PC-3 (cell line): ENCODE results near the gene DNAH17.

ENCODE experiments used
- EZH2 ChIP-seq: fragments of 300-600 bp; sonication (generic); IDR thresholded peaks from one replicate; pipeline ENCODE4 v1.6.1; 2017; ENCODE audit warnings: antibody characterized with exemption, mild to moderate bottlenecking, low read length; ENCODE audit not compliant: unreplicated experiment
- TF ChIP-seq, protein P1 (sequence below): fragments of 300-600 bp; sonication (generic); conservative IDR thresholded peaks from 2 replicates; pipeline ENCODE4 v1.5.1; 2017; ENCODE audit warnings: antibody characterized with exemption, low read depth, mild to moderate bottlenecking, low read length

DNA sequence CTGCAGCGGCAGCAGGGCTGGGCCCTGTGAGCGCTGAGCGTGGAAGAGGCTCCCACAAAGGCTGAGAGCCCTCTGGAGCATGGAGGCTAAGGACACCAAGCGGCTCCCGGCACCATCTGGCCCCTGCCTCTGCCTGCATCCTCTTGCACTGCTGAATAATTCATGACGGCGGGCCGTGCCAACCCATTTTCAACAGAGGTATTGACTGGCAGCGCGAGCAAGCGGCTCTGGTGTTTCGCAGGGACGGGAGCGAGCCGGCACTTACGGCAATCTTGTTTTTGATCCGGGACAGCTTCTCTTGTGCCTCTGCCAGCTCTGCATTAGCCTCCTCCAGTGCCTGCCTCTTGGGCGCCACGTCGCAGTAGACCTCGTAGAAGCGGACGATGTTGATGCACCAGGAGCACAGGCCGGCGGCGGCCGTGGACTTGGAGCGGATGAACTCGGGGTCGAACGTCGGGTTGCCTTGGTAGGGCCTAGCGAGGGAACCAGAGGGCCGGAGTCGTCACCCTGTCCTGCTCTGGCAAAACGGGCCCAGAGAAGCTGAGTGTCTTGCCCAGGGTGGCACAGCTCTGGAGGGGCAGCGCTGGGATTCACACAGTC lies 118.4 kb downstream of the DNAH17 start:
- TF ChIP-seq, protein P1, sequence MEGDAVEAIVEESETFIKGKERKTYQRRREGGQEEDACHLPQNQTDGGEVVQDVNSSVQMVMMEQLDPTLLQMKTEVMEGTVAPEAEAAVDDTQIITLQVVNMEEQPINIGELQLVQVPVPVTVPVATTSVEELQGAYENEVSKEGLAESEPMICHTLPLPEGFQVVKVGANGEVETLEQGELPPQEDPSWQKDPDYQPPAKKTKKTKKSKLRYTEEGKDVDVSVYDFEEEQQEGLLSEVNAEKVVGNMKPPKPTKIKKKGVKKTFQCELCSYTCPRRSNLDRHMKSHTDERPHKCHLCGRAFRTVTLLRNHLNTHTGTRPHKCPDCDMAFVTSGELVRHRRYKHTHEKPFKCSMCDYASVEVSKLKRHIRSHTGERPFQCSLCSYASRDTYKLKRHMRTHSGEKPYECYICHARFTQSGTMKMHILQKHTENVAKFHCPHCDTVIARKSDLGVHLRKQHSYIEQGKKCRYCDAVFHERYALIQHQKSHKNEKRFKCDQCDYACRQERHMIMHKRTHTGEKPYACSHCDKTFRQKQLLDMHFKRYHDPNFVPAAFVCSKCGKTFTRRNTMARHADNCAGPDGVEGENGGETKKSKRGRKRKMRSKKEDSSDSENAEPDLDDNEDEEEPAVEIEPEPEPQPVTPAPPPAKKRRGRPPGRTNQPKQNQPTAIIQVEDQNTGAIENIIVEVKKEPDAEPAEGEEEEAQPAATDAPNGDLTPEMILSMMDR = no peak
- no peak for TF ChIP-seq EZH2
